Endothelial cell of umbilical vein (primary cell): ENCODE results near the gene CTLA4.

Source experiments
- EZH2 ChIP-seq: IDR thresholded peaks from 2 replicates; pipeline ENCODE4 v1.6.1; 2012; ENCODE audit warnings: borderline replicate concordance, low read depth, mild to moderate bottlenecking, moderate library complexity, low read length, inconsistent platforms; ENCODE audit not compliant: severe bottlenecking
- JUN ChIP-seq: IDR thresholded peaks from 2 replicates; pipeline ENCODE4 v1.6.1; 2011; ENCODE audit warnings: borderline replicate concordance, low read depth; ENCODE audit not compliant: insufficient read length, insufficient read depth
- MYC ChIP-seq: IDR thresholded peaks from one replicate; pipeline ENCODE4 v1.6.1; 2011; ENCODE audit warnings: mild to moderate bottlenecking, low read depth, low read length
- POLR2A ChIP-seq: IDR thresholded peaks from 2 replicates; pipeline ENCODE4 v1.6.1; 2012; ENCODE audit warnings: low read depth, mild to moderate bottlenecking, control low read depth, low read length
- POLR2AphosphoS5 ChIP-seq: IDR thresholded peaks from 2 replicates; pipeline ENCODE4 v1.6.1; 2012; ENCODE audit warnings: low read depth, mild to moderate bottlenecking, control low read depth, low read length, moderate library complexity; ENCODE audit not compliant: insufficient read depth
- TF ChIP-seq, protein P1 (sequence below), 2 donors: IDR thresholded peaks; 1 replicate in 1 of 2; 2 replicates in 1 of 2; pipeline ENCODE4 v1.5.1; 2011; ENCODE audit warnings: low read length in 2 of 2, mild to moderate bottlenecking in 2 of 2, moderate library complexity in 2 of 2, control low read depth in 1 of 2, inconsistent platforms in 1 of 2, low read depth in 1 of 2; ENCODE audit not compliant: insufficient read depth in 1 of 2; ENCODE audit errors: extremely low read depth in 1 of 2
- TF ChIP-seq, protein P2 (sequence below): IDR thresholded peaks from 2 replicates; pipeline ENCODE4 v1.6.1; 2011; ENCODE audit not compliant: insufficient read depth, insufficient read length

DNA sequence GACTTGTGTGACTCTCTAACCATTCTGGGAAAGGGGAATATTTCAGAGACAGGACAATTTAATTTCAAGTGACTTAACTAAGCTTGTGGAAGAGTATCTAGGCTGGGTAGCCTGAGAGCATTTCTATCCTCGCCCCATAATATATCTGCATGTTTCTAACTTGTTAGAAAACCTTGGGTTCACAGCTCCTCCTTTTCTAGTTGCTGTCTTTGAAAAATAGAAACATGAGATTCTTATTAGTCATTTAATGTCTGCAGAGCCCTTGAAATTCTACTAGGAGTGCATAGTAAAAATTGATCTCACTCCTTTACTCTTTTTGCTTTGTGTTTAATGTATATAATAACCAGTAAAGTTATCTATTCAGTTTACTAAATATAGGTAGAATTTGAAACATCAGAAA is 22.4 kb downstream of the CTLA4 start:
- TF ChIP-seq POLR2AphosphoS5 (no peak), POLR2A (no peak), JUN (no peak), EZH2 (no peak), MYC (no peak)
- TF ChIP-seq, protein P1, sequence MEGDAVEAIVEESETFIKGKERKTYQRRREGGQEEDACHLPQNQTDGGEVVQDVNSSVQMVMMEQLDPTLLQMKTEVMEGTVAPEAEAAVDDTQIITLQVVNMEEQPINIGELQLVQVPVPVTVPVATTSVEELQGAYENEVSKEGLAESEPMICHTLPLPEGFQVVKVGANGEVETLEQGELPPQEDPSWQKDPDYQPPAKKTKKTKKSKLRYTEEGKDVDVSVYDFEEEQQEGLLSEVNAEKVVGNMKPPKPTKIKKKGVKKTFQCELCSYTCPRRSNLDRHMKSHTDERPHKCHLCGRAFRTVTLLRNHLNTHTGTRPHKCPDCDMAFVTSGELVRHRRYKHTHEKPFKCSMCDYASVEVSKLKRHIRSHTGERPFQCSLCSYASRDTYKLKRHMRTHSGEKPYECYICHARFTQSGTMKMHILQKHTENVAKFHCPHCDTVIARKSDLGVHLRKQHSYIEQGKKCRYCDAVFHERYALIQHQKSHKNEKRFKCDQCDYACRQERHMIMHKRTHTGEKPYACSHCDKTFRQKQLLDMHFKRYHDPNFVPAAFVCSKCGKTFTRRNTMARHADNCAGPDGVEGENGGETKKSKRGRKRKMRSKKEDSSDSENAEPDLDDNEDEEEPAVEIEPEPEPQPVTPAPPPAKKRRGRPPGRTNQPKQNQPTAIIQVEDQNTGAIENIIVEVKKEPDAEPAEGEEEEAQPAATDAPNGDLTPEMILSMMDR (IDR thresholded peaks at IDR 0.05; ENCODE audit: extremely low read depth in 1 of 2, insufficient read depth in 1 of 2, low read depth in 1 of 2, low read length in 2 of 2), result no peak
- TF ChIP-seq, protein P2, sequence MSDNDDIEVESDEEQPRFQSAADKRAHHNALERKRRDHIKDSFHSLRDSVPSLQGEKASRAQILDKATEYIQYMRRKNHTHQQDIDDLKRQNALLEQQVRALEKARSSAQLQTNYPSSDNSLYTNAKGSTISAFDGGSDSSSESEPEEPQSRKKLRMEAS, result no peak
